SU-DHL-6 (cell line): ENCODE data around the gene DYNC1H1.

ENCODE experiments used
- H2AFZ ChIP-seq: fragments of 200-600 bp; sonication (generic); 2 replicates; pipeline ENCODE4 v1.6.1; 2014; ENCODE audit warnings: low read depth, mild to moderate bottlenecking, moderate library complexity, mixed read lengths, antibody characterized with exemption, low read length; ENCODE audit not compliant: severe bottlenecking
- H3F3A ChIP-seq: fragments of 200-600 bp; shearing (Covaris generic); 2 replicates; pipeline ENCODE4 v1.6.0; 2016; ENCODE audit warnings: antibody characterized with exemption, mild to moderate bottlenecking; ENCODE audit not compliant: insufficient read depth
- H3K27ac ChIP-seq: fragments of 200-600 bp; sonication (generic); 2 replicates; pipeline ENCODE4 v1.5.1; 2016; ENCODE audit warnings: low read depth, mild to moderate bottlenecking, low read length, moderate library complexity, mixed read lengths
- H3K27me3 ChIP-seq: fragments of 200-600 bp; sonication (generic), shearing (Covaris generic); 2 replicates; pipeline ENCODE4 v1.6.0; 2014; ENCODE audit warnings: mild to moderate bottlenecking, low read length
- H3K36me3 ChIP-seq: fragments of 200-600 bp; sonication (generic); 2 replicates; pipeline ENCODE4 v1.6.1; 2014; ENCODE audit warnings: mild to moderate bottlenecking, low read length, mixed read lengths
- H3K4me2 ChIP-seq: fragments of 300-600, 200-600 bp; shearing (Covaris generic), sonication (generic); 2 replicates; pipeline ENCODE4 v1.6.0; 2014; ENCODE audit warnings: low read length, low read depth, mild to moderate bottlenecking; ENCODE audit not compliant: poor library complexity, severe bottlenecking
- H3K4me3 ChIP-seq: fragments of 200-600 bp; sonication (generic); 2 replicates; pipeline ENCODE4 v1.5.1; 2014; ENCODE audit warnings: antibody characterized with exemption, low read length, mild to moderate bottlenecking, mixed read lengths; ENCODE audit not compliant: insufficient read depth, poor library complexity, severe bottlenecking
- H3K79me2 ChIP-seq: fragments of 200-600 bp; sonication (generic); 2 replicates; pipeline ENCODE4 v1.6.1; 2014; ENCODE audit warnings: mild to moderate bottlenecking, low read length, moderate library complexity; ENCODE audit not compliant: insufficient read depth
- H3K9ac ChIP-seq: fragments of 200-600 bp; sonication (generic); 2 replicates; pipeline ENCODE4 v1.7.0; 2014; ENCODE audit warnings: mild to moderate bottlenecking, low read length
- H3K9me2 ChIP-seq: fragments of 200-600 bp; sonication (generic); replicated peaks from 2 replicates; pipeline ENCODE4 v1.6.1; 2014; ENCODE audit warnings: low read length; ENCODE audit not compliant: insufficient read depth
- H3K9me3 ChIP-seq: fragments of 200-600 bp; sonication (generic); 2 replicates; pipeline ENCODE4 v1.6.1; 2014; ENCODE audit warnings: low read length, mixed read lengths; ENCODE audit not compliant: insufficient read depth
- H4K20me1 ChIP-seq: fragments of 200-600 bp; sonication (generic); 2 replicates; pipeline ENCODE4 v1.6.1; 2014; ENCODE audit warnings: low read depth, mild to moderate bottlenecking, antibody characterized with exemption, low read length, moderate library complexity, mixed read lengths
- EZH2phosphoT487 ChIP-seq: fragments of 200-600 bp; sonication (generic), shearing (Covaris generic); conservative IDR thresholded peaks from 2 replicates; pipeline ENCODE4 v1.6.1; 2018; ENCODE audit warnings: mild to moderate bottlenecking, antibody characterized with exemption, low read length, moderate library complexity, mixed read lengths
- TF ChIP-seq, protein P1 (sequence below): fragments of 200-600 bp; sonication (generic); IDR thresholded peaks from one replicate; pipeline ENCODE4 v1.5.1; 2017; ENCODE audit warnings: antibody characterized with exemption, mild to moderate bottlenecking, low read length, moderate library complexity; ENCODE audit not compliant: insufficient read depth, poor library complexity, severe bottlenecking

DYNC1H1 gene

DNA sequence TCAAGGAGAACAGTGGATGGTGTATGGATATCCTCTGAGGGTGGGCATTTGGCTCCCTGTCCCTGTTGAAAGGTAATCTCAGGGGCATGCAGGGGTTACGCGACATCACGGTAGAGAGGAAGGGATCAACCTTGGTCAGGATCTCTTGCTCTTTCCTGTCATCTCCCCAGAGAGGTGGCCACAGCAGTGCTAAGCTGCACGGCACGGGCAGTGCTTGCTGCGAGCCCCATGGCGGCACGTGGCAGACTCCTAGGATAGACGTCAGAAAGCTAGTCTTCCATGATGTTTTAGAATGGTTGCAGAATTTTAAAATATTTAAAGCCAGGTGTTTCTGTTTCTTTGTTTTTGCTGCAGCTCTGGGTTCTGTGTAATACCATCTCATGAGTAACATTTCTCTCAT is 41.0 kb downstream of the DYNC1H1 start:
- TF ChIP-seq, protein P1, sequence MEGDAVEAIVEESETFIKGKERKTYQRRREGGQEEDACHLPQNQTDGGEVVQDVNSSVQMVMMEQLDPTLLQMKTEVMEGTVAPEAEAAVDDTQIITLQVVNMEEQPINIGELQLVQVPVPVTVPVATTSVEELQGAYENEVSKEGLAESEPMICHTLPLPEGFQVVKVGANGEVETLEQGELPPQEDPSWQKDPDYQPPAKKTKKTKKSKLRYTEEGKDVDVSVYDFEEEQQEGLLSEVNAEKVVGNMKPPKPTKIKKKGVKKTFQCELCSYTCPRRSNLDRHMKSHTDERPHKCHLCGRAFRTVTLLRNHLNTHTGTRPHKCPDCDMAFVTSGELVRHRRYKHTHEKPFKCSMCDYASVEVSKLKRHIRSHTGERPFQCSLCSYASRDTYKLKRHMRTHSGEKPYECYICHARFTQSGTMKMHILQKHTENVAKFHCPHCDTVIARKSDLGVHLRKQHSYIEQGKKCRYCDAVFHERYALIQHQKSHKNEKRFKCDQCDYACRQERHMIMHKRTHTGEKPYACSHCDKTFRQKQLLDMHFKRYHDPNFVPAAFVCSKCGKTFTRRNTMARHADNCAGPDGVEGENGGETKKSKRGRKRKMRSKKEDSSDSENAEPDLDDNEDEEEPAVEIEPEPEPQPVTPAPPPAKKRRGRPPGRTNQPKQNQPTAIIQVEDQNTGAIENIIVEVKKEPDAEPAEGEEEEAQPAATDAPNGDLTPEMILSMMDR = no peak
- no peak for TF ChIP-seq EZH2phosphoT487
- H4K20me1 ChIP-seq = no peaks in the 10 kb centered on the region

DNA sequence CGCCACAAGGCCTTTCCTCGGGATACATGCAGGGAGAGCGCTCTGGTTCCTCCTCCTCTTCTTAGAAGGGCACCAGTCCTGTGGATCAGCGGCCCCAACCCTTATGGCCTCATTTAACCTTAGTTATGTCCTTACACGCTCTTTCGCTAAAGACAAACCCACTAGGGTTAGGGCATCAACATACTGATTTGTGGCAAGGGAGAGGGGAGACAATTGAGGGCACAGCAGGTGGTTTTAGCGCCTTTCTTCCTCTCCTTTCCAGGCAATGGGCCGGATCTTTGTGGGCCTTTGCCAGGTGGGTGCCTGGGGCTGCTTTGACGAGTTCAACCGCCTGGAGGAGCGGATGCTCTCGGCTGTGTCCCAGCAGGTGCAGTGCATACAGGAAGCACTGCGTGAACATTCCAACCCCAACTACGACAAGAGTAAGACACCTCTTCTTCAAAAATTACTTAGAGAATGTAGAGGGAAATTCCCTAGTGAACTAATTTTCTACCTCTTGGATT is 43.6 kb downstream of the DYNC1H1 start:
- H2AFZ ChIP-seq = no peak overlapping the region
- no peak overlapping the region for H3K9ac ChIP-seq
- no peaks in the 10 kb centered on the region for H3F3A ChIP-seq
- no peaks in the 10 kb centered on the region for H4K20me1 ChIP-seq
- H3K4me3 ChIP-seq = no peak overlapping the region
- H3K36me3 ChIP-seq = peaks cover 22% of the 10 kb centered on the region; the same call in 1 of the 2 replicates
- TF ChIP-seq, protein P1 = no peak
- TF ChIP-seq EZH2phosphoT487 = no peak
- H3K9me2 ChIP-seq = no peaks in the 10 kb centered on the region
- H3K27me3 ChIP-seq = no peaks in the 10 kb centered on the region
- no peaks in the 10 kb centered on the region for H3K79me2 ChIP-seq
- H3K4me2 ChIP-seq = no peak overlapping the region
- H3K9me3 ChIP-seq = no peaks in the 10 kb centered on the region
- H3K27ac ChIP-seq = no peak overlapping the region

More for the DNA sequence above, 41.0 kb downstream of the DYNC1H1 start:
- Histone ChIP-seq H3F3A (no peaks in the 10 kb centered on the region), H3K4me3 (no peak overlapping the region), H3K4me2 (no peak overlapping the region), H3K27me3 (no peaks in the 10 kb centered on the region), H3K9me3 (no peaks in the 10 kb centered on the region), H3K79me2 (no peaks in the 10 kb centered on the region), H3K27ac (no peak overlapping the region), H3K9ac (no peak overlapping the region), H3K36me3 (peaks cover 22% of the 10 kb centered on the region; the same call in 1 of the 2 replicates), H2AFZ (no peak overlapping the region), H3K9me2 (no peaks in the 10 kb centered on the region)

DNA sequence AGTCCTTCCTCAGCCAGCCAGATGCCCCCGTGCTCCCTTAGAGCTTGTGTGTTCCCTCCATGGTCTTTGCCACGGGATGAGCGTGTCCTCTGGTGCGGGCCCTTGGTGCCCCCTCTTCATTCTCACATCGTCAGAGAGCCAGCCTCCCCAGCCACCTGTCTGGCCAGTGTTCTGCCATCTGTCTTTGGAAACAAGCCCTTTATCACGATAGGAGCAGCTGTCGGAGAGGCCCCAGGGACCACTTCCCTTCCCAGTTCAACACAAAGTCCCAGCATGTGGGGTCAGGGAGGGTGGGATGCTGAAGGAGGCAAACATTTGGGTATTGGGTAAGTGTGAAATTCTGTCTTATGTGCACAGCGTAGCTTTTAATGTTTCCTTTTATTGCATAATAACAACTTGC is 44.5 kb downstream of the DYNC1H1 start:
- H4K20me1 ChIP-seq = no peaks in the 10 kb centered on the region
- H3K9me2 ChIP-seq = no peaks in the 10 kb centered on the region
- H3K36me3 ChIP-seq = peaks cover 22% of the 10 kb centered on the region; the same call in 1 of the 2 replicates
- H3F3A ChIP-seq = no peaks in the 10 kb centered on the region
- TF ChIP-seq, protein P1 = no peak
- TF ChIP-seq EZH2phosphoT487 = no peak
- H3K27ac ChIP-seq = no peak overlapping the region
- no peaks in the 10 kb centered on the region for H3K9me3 ChIP-seq
- no peak overlapping the region for H3K9ac ChIP-seq
- H3K27me3 ChIP-seq = no peaks in the 10 kb centered on the region
- H3K79me2 ChIP-seq = no peaks in the 10 kb centered on the region
- H3K4me2 ChIP-seq = no peak overlapping the region
- H3K4me3 ChIP-seq = no peak overlapping the region
- no peak overlapping the region for H2AFZ ChIP-seq
